GM20431 (cell line): ENCODE data around the gene NUTM2F.
"Not testable (repeated sequence)": the region's sequence is repeated elsewhere in the genome, so short reads cannot be mapped to it uniquely, and the experiment has no call there.

Experiments used
- in situ Hi-C: fragments of 300-500 bp; cut with MseI, MboI; formaldehyde crosslinking; loops from one replicate; pipeline ENCODE4 v1.15.0; 2020; ENCODE audit warnings: low sequenced_read_pairs; ENCODE audit not compliant: unreplicated experiment

The NUTM2F gene

DNA sequence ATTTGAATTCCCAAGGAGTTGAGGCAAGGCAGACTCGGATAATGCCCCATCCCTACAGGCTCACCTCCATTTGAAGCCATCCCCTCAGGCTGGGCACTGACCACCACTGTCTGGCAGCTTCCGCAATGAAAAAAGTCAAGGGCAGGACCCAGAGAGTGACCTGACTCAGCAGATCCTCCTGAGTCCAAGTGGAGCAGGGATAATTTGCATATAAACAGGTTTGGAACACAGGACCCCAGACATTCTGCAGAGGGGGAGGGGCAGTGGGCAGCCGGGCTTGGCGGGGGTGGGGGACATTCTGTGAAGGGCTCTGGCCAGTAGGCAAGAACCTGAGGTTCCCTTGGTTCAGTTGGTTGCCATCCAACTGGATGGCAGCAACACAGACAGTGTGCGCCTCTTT lies at the start of gene NUTM2F:
Gene NUTM2F, minus strand, starts transcription at position 101 of the 400 bp plus-strand sequence. Its CDS starts 21 bp downstream, at position 80.
- in situ Hi-C loops: not testable (repeated sequence)

DNA sequence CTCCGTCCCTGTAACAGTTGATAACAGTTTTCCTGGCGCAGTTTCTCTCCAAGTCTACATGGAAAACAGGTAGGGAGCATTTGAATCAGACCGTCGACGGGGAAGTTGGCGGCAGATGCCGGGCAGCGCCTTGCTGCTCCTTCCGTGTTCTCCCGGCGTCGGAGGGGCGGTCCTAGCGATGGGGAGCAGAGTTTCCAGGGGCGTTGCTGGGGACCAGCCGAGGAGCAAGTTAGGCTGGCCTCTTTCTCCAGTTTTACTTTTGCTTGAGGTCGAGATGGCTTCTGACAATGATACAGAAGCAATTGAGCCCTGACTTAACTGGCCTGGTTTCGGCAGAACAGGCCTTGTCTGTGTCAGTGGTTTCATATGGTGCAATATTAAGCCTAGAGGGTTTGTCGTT lies 46.8 kb upstream of the NUTM2F start:
- in situ Hi-C loops: not testable (repeated sequence)

DNA sequence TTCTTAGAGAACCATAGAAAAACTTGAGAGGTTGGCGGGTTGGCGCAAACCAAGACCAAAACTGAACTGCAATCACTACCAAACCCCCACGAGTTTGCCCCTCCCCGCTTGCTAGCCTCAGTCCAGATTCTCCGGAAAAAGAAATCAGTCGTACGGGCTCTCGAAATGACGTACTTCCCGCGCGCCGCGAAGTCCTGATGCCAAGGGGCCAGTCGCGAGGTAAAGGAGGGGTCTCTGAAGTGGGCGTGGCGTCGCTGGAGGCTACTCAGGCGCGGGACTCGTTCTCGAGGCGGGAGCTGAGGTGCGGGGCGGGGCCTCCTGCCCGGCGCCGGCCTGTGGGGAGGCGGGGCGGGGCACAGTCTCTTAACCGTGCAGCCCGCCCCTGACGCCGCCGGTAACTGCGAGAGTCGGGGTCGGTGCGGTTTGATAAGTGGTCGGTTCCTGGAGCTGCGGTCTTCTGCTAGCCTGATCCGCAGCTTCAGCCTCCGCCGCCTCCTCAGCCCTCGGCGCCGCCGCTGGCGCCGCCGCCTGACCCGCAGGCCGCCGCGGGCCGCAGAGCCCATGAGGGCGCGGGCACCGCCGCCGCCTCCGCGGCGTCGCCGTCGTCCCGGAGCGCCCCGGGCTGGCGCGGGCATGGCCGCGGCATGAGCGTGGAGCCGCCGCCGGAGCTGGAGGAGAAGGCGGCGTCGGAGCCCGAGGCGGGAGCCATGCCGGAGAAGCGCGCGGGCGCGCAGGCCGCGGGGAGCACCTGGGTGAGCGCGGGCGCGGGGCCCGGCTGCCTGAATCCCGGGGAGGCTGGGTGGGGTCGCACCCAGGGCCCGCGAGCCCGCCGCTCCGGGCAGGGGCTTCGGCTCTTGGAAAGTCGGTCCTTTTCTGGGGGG lies 46.0 kb upstream of the NUTM2F start:
- in situ Hi-C loops: not testable (repeated sequence)

GRCh38 chr9:94373779-94374175 lies 45.3 kb upstream of the NUTM2F start:
- in situ Hi-C loops: not testable (repeated sequence)

- in situ Hi-C loops: not testable (repeated sequence)
Measured at GRCh38 chr9:94370266-94370665, 41.8 kb upstream of the NUTM2F start.

GRCh38 chr9:94364093-94364614 lies 35.7 kb upstream of the NUTM2F start:
- in situ Hi-C loops: not testable (repeated sequence)

DNA sequence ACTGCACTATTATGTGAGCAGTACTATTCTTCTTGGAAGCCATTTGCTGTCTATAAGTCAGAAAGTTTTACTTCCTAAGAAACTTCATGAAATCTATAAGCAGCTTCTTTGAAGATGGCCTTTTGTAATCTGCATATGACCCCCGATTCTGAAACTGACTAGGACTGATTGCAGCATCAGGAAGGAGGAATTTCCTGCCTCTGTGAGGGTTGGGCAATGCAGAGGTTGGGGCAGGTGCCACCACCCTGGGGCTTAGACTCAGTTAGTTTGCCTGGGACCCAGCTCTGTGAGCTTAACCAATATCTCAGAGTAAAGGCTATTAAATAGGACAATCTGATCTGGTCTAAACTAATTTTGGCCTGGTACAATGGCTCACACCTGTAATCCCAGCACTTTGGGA lies 28.7 kb upstream of the NUTM2F start:
- in situ Hi-C loops: not testable (repeated sequence)

DNA sequence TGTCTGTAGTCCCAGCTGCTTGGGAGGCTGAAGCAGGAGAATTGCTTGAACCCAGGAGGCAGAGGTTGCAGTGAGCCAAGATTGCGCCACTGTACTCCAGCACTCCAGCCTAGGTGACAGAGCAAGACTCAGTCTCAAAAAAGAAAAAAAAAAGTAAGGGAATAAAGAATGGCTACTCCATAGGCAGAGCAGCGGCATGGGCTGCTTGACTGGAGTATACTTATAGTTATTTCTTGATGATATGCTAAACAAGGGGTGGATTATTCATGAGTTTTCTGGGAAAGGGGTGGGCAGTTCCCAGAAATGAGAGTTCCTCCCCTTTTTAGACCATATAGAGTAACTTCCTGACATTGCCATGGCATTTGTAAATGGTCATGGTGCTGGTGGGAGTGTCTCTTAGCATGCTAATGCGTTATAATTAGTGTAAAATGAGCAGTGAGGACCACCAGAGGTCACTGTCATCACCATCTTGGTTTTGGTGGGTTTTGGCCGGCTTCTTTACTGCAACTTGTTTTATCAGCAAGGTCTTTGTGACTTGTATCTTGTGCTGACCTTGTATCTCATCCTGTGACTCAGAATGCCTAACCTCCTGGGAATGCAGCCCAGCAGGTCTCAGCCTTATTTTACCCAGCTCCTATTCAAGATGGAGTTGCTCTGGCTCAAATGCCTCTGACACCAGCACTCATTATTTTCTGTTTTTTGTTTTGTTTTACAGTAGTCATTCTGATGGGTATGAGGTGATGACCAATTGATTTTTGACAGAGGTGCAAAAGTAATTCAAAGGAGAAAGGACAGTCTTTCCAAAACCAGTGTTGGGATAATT lies 23.7 kb upstream of the NUTM2F start:
- in situ Hi-C loops: not testable (repeated sequence)

- in situ Hi-C loops: not testable (repeated sequence)
Measured at GRCh38 chr9:94348754-94349153, 20.3 kb upstream of the NUTM2F start.

DNA sequence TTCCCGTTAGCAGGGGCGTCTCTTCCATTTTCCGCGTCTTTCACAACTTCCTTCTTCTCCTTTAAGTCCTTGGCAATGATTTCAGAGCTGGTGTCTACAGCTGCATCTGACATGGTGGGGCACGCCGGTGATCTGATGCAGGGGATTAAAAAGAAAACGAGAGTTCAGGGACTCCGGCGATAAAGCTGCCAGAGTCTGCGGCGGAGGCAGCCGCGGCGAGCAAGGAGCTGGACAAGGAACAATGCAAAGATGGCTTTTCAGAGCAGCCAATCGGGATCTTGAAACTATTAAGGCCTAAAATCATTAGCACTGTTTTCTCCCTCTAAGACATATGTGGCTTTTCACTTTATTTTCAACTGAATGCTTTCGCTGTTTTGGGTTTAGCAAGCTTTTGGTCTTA lies 19.0 kb upstream of the NUTM2F start:
- in situ Hi-C loops: not testable (repeated sequence)

- in situ Hi-C loops: not testable (repeated sequence)
Measured at GRCh38 chr9:94341703-94342102, 13.3 kb upstream of the NUTM2F start.

DNA sequence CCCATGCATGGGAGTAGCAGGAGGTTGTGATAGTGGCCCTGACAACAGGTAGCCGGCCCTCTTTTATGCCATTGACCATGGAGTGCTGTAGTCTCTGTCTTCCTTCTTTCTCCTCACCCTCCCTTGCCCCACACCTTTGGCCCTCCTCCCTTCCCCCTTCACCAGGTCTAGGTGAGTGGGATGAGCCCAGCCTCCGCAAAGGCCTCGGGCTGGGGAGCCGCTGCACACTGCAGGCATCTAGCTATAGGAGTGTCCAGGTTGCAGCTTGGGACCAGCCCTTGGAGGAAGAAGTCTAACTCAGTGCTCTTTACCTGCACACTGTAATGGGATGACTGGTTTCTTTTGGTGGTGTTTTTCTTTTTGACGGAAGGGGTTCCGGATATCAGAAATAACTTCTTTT lies 12.3 kb upstream of the NUTM2F start:
- in situ Hi-C loops: not testable (repeated sequence)

- in situ Hi-C loops: not testable (repeated sequence)
Measured at GRCh38 chr9:94339657-94340056, 11.2 kb upstream of the NUTM2F start.

GRCh38 chr9:94338723-94339122 lies 10.3 kb upstream of the NUTM2F start:
- in situ Hi-C loops: not testable (repeated sequence)

DNA sequence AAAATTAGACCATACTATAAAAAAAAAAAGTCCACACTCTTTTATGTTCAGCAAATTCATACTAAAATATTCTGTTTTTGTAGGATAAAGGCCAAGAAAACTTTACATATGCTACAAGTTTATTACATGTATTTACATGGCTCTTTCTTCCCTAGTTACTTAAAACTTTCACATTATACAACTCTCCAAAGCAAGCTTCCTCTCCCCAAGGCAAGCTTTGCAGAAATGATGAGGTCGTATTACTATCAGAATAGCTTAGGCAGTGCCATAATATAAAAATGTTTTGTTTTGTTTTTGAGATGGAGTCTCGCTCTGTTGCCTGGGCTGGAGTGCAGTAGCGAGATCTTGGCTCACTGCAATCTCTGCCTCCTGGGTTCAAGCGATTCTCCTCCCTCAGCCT lies 8.0 kb upstream of the NUTM2F start:
- in situ Hi-C loops: not testable (repeated sequence)

GRCh38 chr9:94325583-94325982 lies 2.9 kb downstream of the NUTM2F start:
- in situ Hi-C loops: not testable (repeated sequence)

DNA sequence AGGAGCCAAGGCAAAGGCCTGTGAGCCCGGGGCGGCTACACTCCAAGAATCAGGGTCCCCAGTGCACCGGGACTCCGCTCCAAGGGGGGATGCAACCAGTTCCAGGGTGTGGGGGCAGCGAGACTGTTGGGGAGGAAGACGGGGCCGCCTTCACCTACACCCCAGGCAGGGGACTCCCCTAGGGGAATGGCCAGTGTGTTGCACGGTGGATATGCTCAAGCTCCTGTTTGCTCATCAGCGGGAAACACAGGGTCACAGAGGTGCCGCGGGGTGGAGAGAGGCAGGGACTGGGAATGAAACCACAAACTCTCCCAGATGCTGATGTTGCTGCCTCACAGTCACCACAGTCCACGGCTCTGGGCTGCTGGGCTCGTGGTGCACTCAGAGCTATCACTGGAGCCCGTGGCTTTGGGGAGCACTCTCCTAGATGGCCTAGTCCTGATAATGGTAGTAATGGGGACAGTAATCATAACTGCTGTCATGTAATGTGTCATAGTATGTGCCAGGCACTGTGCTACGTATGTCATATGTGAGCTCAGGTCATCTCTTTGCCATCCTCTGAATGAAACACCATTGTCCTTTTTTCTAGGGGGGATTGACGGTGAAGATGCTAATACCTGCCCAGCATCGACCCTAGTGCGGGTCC lies 5.2 kb downstream of the NUTM2F start:
- in situ Hi-C loops: not testable (repeated sequence)

GRCh38 chr9:94322342-94322940 lies 6.0 kb downstream of the NUTM2F start:
- in situ Hi-C loops: not testable (repeated sequence)

- in situ Hi-C loops: not testable (repeated sequence)
Measured at GRCh38 chr9:94317949-94318657, 10.3 kb downstream of the NUTM2F start.
